A673 (cell line): Measurements from ENCODE around the gene CEP112.

ENCODE experiments used
- CTCF ChIP-seq: fragments of 300-800, 200-600 bp; sonication (generic); conservative IDR thresholded peaks from 2 replicates; pipeline ENCODE4 v1.5.1; 2017; ENCODE audit warnings: low read depth, mild to moderate bottlenecking, antibody characterized with exemption, low read length, moderate library complexity, mixed read lengths
- EZH2 ChIP-seq: fragments of 200-600 bp; sonication (generic); IDR thresholded peaks from 2 replicates; pipeline ENCODE4 v1.6.1; 2017; ENCODE audit warnings: borderline replicate concordance, low read depth, mild to moderate bottlenecking, mixed read lengths, antibody characterized with exemption, low read length; ENCODE audit not compliant: poor library complexity, severe bottlenecking

GRCh38 chr17:65820306-65820705, 371.6 kb downstream of the CEP112 start:
- TF ChIP-seq CTCF (no peak), EZH2 (no peak)
